Left lung (tissue), 10 donors: ENCODE measurements around the gene VPS26C. TPM values are rescaled to one million over a fixed set of nuclear protein-coding genes. Genes with fewer than 3 reads are reported as not detected.

Source experiments
- ATAC-seq: fragments of 200-7000 bp; cut with Tn5 transposase; one replicate; pipeline ENCODE4 v1.9.1; 2020; ENCODE audit warnings: moderate library complexity
- DNase-seq, 4 donors: peaks; one replicate each; pipeline ENCODE4 v3.0.0-alpha.2; 2013 to 2020
- H3K27ac ChIP-seq, 2 donors: fragments of 200-600 bp; sonication (generic) in 1 of 2; one replicate each; pipeline versions ENCODE4 v1.5.0 to v1.8.0; 2020 to 2021
- H3K27me3 ChIP-seq, 2 donors: fragments of 200-600 bp; sonication (generic) in 1 of 2; one replicate each; pipeline versions ENCODE4 v1.5.0 to v1.8.0; 2020 to 2021
- H3K36me3 ChIP-seq, 2 donors: fragments of 200-600 bp; sonication (generic) in 1 of 2; one replicate each; pipeline versions ENCODE4 v1.5.0 to v1.8.0; 2020 to 2021
- H3K4me1 ChIP-seq, 2 donors: fragments of 200-600 bp; one replicate each; pipeline ENCODE4 v1.8.0; 2021
- H3K4me3 ChIP-seq, 2 donors: fragments of 200-600 bp; sonication (generic) in 1 of 2; one replicate each; pipeline versions ENCODE4 v1.5.0 to v1.8.0; 2020 to 2021; ENCODE audit warnings: mild to moderate bottlenecking in 1 of 2
- H3K9me3 ChIP-seq, 2 donors: fragments of 200-600 bp; sonication (generic) in 1 of 2; one replicate each; pipeline versions ENCODE4 v1.5.0 to v1.8.0; 2020 to 2021
- intact Hi-C, 2 donors: fragments of 100-400 bp; cut with DNase I; formaldehyde crosslinking; loops; one replicate each; pipeline versions ENCODE4 v1.11.2 to v1.14.2; 2022
- polyA plus RNA-seq, 6 donors: library from polyadenylated mRNA; unstranded; fragments of 120-200 nt; gene quantifications; one replicate each; pipeline ENCODE4 v1.2.1, GENCODE V29; 2013; ENCODE audit not compliant: insufficient read length in 6 of 6
- total RNA-seq, 2 donors: library from RNA; stranded (reverse); fragmentation: NEBNext Ultra II Directional; extraction: Animal tissue kit (Norgen Biotek cat#: 25700); gene quantifications; one replicate each; pipeline ENCODE4 v1.2.1, GENCODE V29; 2021
- TF ChIP-seq, protein P1 (sequence below), 2 donors: fragments of 200-600 bp; sonication (generic) in 1 of 2; IDR thresholded peaks; one replicate each; pipeline versions ENCODE4 v1.5.0 to v1.8.0; 2021; ENCODE audit warnings: antibody characterized with exemption in 2 of 2
- donor health status: DM: no; HTN: yes; CAD: no.
- donor health status: DM: no; HTN: no; CAD: no.

The VPS26C gene
- total and polyA plus RNA-seq, 8 donors, result 34.6 to 66.2 (median 38.4) TPM

DNA sequence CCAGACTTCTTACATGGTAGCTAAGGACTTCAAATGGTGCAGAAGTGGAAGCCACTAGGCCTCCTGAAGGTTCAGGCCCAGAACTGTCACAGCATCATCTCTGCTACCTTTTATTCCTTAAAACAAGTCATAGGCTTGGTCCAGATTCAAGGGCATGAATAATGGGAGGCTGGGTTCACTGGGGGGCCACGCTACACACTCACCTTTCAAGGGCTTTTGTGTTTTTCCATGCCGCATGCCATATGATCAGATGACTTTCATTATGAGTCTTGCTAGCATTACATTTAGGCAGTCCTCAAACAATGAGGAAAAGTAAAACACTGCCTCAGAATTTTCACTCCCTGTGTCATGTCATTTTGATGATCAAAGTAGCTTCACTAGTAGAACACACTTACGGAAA lies 83.4 kb downstream of the VPS26C start:
- no peak for ATAC-seq
- H3K4me1 ChIP-seq, result no peaks in the 10 kb centered on the region

DNA sequence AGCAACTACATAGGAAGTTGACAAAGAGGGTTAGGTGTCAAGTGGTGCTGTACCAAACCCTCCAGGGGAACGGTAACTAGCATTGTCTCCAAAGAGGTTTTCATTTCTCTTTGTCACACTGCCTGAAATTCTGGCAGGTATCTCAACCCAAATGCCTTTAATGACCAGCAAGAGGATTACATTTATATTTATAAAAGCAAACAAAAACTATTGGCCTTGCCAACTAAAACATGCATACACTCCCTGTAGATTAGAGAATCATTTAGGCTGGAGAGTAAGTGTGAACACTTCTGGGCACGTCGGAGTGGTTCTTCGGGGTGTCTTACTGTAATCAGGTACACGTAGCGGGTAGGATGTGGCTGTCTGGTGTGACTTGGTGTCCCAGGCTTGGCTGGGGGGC lies 84.9 kb downstream of the VPS26C start:
- H3K27ac ChIP-seq, result no peak overlapping the region
- intact Hi-C loops, result no loop called here
- peaks cover 0 to 2% of the 10 kb centered on the region in 2 donors for H3K9me3 ChIP-seq
- H3K36me3 ChIP-seq, result peaks cover 0 to 65% of the 10 kb centered on the region in 2 donors
- DNase-seq (no peak), ATAC-seq (peak; percentile 33)
- H3K4me3 ChIP-seq, result no peak overlapping the region
- TF ChIP-seq, protein P1, sequence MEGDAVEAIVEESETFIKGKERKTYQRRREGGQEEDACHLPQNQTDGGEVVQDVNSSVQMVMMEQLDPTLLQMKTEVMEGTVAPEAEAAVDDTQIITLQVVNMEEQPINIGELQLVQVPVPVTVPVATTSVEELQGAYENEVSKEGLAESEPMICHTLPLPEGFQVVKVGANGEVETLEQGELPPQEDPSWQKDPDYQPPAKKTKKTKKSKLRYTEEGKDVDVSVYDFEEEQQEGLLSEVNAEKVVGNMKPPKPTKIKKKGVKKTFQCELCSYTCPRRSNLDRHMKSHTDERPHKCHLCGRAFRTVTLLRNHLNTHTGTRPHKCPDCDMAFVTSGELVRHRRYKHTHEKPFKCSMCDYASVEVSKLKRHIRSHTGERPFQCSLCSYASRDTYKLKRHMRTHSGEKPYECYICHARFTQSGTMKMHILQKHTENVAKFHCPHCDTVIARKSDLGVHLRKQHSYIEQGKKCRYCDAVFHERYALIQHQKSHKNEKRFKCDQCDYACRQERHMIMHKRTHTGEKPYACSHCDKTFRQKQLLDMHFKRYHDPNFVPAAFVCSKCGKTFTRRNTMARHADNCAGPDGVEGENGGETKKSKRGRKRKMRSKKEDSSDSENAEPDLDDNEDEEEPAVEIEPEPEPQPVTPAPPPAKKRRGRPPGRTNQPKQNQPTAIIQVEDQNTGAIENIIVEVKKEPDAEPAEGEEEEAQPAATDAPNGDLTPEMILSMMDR (IDR thresholded peaks at IDR 0.05), result no peak
- H3K27me3 ChIP-seq, result no peaks in the 10 kb centered on the region
- H3K4me1 ChIP-seq, result no peaks in the 10 kb centered on the region

More for the DNA sequence above, 83.4 kb downstream of the VPS26C start:
- no peak for DNase-seq
- intact Hi-C loops, result no loop called here
- peaks cover 0 to 2% of the 10 kb centered on the region in 2 donors for H3K9me3 ChIP-seq
- no peaks in the 10 kb centered on the region for H3K27me3 ChIP-seq
- no peak overlapping the region for H3K4me3 ChIP-seq
- TF ChIP-seq, protein P1 (IDR thresholded peaks at IDR 0.05), result no peak
- H3K27ac ChIP-seq, result no peak overlapping the region
- H3K36me3 ChIP-seq, result peaks cover 0 to 65% of the 10 kb centered on the region in 2 donors

DNA sequence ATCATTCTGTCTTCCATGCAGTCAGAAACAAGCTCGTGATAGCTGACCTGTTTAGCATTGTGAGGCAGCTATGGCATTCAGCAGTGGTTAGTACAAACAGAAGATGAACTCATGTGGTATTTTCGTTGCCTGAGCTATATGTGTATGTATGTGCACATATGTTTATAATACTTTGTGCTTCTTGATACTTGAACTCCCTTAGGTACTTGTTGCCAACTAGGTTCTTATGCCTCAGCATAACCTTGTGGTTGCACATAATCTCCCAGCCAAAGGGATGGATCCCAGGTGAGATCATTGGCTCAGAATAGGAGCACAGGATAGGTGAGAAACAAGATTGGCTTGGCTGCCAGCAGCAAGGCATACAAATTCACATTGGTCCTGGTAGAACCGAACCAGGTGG lies 86.1 kb downstream of the VPS26C start:
- intact Hi-C loops, result no loop called here

DNA sequence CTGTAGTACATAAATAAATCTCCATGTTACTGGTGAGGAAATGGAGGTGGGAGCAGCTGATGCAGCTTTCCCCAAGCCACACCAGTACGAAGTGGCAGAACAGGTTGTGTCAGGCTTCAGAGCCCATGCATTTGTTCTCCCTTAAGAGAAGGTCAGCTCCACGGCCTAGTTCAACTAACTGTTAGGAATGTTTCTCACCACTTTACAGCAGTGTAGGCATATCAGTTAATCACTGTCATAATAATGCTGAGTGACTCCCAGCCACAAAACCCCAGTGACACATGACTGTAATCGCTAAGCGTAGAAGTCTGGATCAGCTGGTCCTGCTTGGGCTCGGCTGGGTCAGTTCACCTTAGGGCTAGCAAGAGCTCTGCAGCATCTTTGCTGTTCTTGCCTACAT lies 90.4 kb downstream of the VPS26C start:
- ATAC-seq, result peak; percentile 68
- H3K4me1 ChIP-seq, result no peaks in the 10 kb centered on the region

More for the DNA sequence above, 86.1 kb downstream of the VPS26C start:
- TF ChIP-seq, protein P1 (IDR thresholded peaks at IDR 0.05), result no peak
- H3K27me3 ChIP-seq, result no peaks in the 10 kb centered on the region
- DNase-seq (no peak), ATAC-seq (no peak)
- no peak overlapping the region for H3K4me3 ChIP-seq
- H3K4me1 ChIP-seq, result no peaks in the 10 kb centered on the region
- peaks cover 0 to 63% of the 10 kb centered on the region in 2 donors for H3K36me3 ChIP-seq
- no peak overlapping the region for H3K27ac ChIP-seq
- peaks cover 0 to 2% of the 10 kb centered on the region in 2 donors for H3K9me3 ChIP-seq

More for the DNA sequence above, 90.4 kb downstream of the VPS26C start:
- peaks cover 0 to 82% of the 10 kb centered on the region in 2 donors for H3K36me3 ChIP-seq
- H3K4me3 ChIP-seq, result no peak overlapping the region
- TF ChIP-seq, protein P1 (IDR thresholded peaks at IDR 0.05), result no peak
- intact Hi-C loops, result no loop called here
- peak in 1 of 4 donors; percentile 55 for DNase-seq
- no peaks in the 10 kb centered on the region for H3K27me3 ChIP-seq
- peaks cover 0 to 2% of the 10 kb centered on the region in 2 donors for H3K9me3 ChIP-seq
- H3K27ac ChIP-seq, result no peak overlapping the region

Other genes starting within 250 kb of the VPS26C start
- gene PIGP, start 194.3 kb downstream of the VPS26C start, total RNA-seq, result 10 to 100 TPM; 21.2 to 24.7 TPM
- 10 to 100 TPM; 17.3 to 27.3 (median 22.8) TPM for gene PIGP, start 194.3 kb downstream of the VPS26C start, polyA plus RNA-seq
- 100 to 1,000 TPM; 103 to 128 TPM for gene TTC3, start 194.1 kb downstream of the VPS26C start, total RNA-seq
- gene TTC3, start 194.1 kb downstream of the VPS26C start, polyA plus RNA-seq, result 100 to 1,000 TPM; 184 to 214 (median 197) TPM
- 10 to 100 TPM; 57.0 to 61.9 TPM for gene DYRK1A, start 99.4 kb upstream of the VPS26C start, total RNA-seq
- 10 to 100 TPM; 57.5 to 69.9 (median 66.8) TPM for gene DYRK1A, start 99.4 kb upstream of the VPS26C start, polyA plus RNA-seq